PFSK-1 (cell line): ENCODE data around the gene INPP5A.

ENCODE experiments used
- FOXP2 ChIP-seq: optimal IDR thresholded peaks from 2 replicates; pipeline ENCODE3; 2011; ENCODE audit warnings: borderline replicate concordance, control low read depth, inconsistent platforms; ENCODE audit not compliant: insufficient read depth; ENCODE audit errors: extremely low read length, extremely low read depth
- POLR2AphosphoS5 ChIP-seq: IDR thresholded peaks from 2 replicates; pipeline ENCODE4 v1.6.1; 2012; ENCODE audit warnings: low read depth, mild to moderate bottlenecking, control low read depth, low read length, moderate library complexity
- REST ChIP-seq, 2 experiments: IDR thresholded peaks; 2 replicates each; pipeline versions ENCODE4 v1.6.1 to v1.8.0; 2011 to 2012; ENCODE audit warnings: low read depth in 2 of 2, low read length in 2 of 2, control low read depth in 1 of 2, inconsistent platforms in 1 of 2, mild to moderate bottlenecking in 1 of 2, moderate library complexity in 1 of 2; ENCODE audit not compliant: insufficient read depth in 1 of 2
- SIN3A ChIP-seq: IDR thresholded peaks from 2 replicates; pipeline ENCODE4 v1.6.1; 2012; ENCODE audit warnings: mild to moderate bottlenecking, low read length, moderate library complexity, borderline replicate concordance; ENCODE audit not compliant: insufficient read depth
- TAF1 ChIP-seq: IDR thresholded peaks from 2 replicates; pipeline ENCODE4 v1.6.1; 2012; ENCODE audit warnings: low read length, control low read depth, borderline replicate concordance; ENCODE audit not compliant: insufficient read depth

Gene INPP5A

GRCh38 chr10:132669208-132669861 is 131.7 kb downstream of the INPP5A start:
- TF ChIP-seq TAF1 (no peak), REST (IDR thresholded peaks at IDR 0.05; ENCODE audit: insufficient read depth in 1 of 2, low read depth in 2 of 2, low read length in 2 of 2) (no peak), FOXP2 (no peak), SIN3A (no peak), POLR2AphosphoS5 (no peak)

GRCh38 chr10:132670546-132671227 is 133.1 kb downstream of the INPP5A start:
- TF ChIP-seq SIN3A (no peak), TAF1 (no peak), FOXP2 (no peak), REST (IDR thresholded peaks at IDR 0.05; ENCODE audit: insufficient read depth in 1 of 2, low read depth in 2 of 2, low read length in 2 of 2) (no peak), POLR2AphosphoS5 (no peak)

- TF ChIP-seq SIN3A (no peak), REST (IDR thresholded peaks at IDR 0.05; ENCODE audit: insufficient read depth in 1 of 2, low read depth in 2 of 2, low read length in 2 of 2) (no peak), FOXP2 (no peak), TAF1 (no peak)
Measured at GRCh38 chr10:132671228-132672154, 133.9 kb downstream of the INPP5A start.

GRCh38 chr10:132674311-132674710 is 136.7 kb downstream of the INPP5A start:
- TF ChIP-seq FOXP2 (no peak), TAF1 (no peak), SIN3A (no peak), REST (IDR thresholded peaks at IDR 0.05; ENCODE audit: insufficient read depth in 1 of 2, low read depth in 2 of 2, low read length in 2 of 2) (no peak)
